ENCODE results near the gene EPB41L3. TPM values are rescaled to one million over a fixed set of nuclear protein-coding genes. Genes with fewer than 3 reads are reported as not detected.
"Not testable (repeated sequence)": the region's sequence is repeated elsewhere in the genome, so short reads cannot be mapped to it uniquely, and the experiment has no call there.

The EPB41L3 gene
- total RNA-seq, 1 experiment from 2014 or later = 0.34 TPM

- TF ChIP-seq ELF1 (IDR thresholded peaks at IDR 0.05; ENCODE audit: borderline replicate concordance, low read depth) = no peak
Measured at GRCh38 chr18:5513947-5514346, 29.9 kb downstream of the EPB41L3 start (continued).

DNA sequence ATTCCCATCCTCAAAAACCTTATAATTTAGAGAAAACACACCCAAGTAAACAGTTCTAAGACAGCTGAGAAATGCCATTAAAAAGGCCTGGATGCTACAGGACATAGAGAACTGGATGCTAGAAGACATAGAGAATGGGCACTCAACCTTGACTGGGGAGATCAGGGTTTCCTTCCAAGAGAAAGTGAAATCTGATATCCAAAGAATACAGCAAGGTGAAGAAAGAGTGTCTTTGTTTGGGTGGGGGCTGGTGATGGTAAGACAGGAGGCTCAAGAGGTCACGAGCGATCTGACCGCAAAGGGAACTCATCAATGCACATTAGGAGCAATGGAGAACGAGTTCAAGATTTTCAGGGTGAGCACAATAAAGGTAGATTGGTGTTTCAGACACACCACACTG is 31.6 kb downstream of the EPB41L3 start:
- Histone ChIP-seq H3K27ac (ENCODE audit: low read depth, low read length) (no peak overlapping the region), H3K4me1 (ENCODE audit: control insufficient read depth in 1 of 2, insufficient read depth in 2 of 2, low read length in 2 of 2) (no peaks in the 10 kb centered on the region), H4K20me1 (ENCODE audit: insufficient read depth) (no peaks in the 10 kb centered on the region), H3K36me3 (ENCODE audit: control insufficient read depth in 1 of 2, insufficient read depth in 2 of 2, low read length in 2 of 2) (no peaks in the 10 kb centered on the region), H3K9me3 (ENCODE audit: control insufficient read depth in 1 of 2, insufficient read depth in 1 of 2, low read depth in 1 of 2, low read length in 2 of 2) (peaks cover 8 to 33% of the 10 kb centered on the region in 2 experiments; a peak in 2 of 4 replicates), H2AFZ (ENCODE audit: low read depth, low read length, poor library complexity, severe bottlenecking) (no peak overlapping the region), H3K79me2 (ENCODE audit: insufficient read depth, low read length) (no peaks in the 10 kb centered on the region), H3K9me2 (ENCODE audit: insufficient read depth) (no peaks in the 10 kb centered on the region), H3K4me3 (replicated peaks in 1 of 2; ENCODE audit: low read depth in 1 of 2, low read length in 2 of 2) (no peak overlapping the region), H3K9ac (ENCODE audit: low read length) (no peak overlapping the region), H3K4me2 (ENCODE audit: low read length) (no peak overlapping the region), H3K27me3 (ENCODE audit: insufficient read depth, low read length) (no peaks in the 10 kb centered on the region)
- intact Hi-C loops (cut with micrococcal nuclease) = no loop called here
- RAD21 ChIA-PET (ENCODE audit: low non-redundant PET in 1 of 2, low total read pairs in 2 of 2, uncharacterized antibody in 2 of 2, unreplicated experiment in 2 of 2) = no interaction called here
- CTCF ChIA-PET = no interaction called here
- TF ChIP-seq POLR2AphosphoS5 (IDR thresholded peaks at IDR 0.05; ENCODE audit: low read depth, low read length) (no peak), ZFX (IDR thresholded peaks at IDR 0.05) (no peak), EZH2phosphoT487 (IDR thresholded peaks at IDR 0.05; ENCODE audit: borderline replicate concordance) (no peak), CBX3 (IDR thresholded peaks at IDR 0.05; ENCODE audit: low read depth) (no peak)
- BruUV-seq (replicated peaks) = no TSS peak
- DNase-seq (ENCODE audit: low read depth, low spot score) (no peak), ATAC-seq (no peak)
- POLR2A ChIA-PET = no interaction called here

DNA sequence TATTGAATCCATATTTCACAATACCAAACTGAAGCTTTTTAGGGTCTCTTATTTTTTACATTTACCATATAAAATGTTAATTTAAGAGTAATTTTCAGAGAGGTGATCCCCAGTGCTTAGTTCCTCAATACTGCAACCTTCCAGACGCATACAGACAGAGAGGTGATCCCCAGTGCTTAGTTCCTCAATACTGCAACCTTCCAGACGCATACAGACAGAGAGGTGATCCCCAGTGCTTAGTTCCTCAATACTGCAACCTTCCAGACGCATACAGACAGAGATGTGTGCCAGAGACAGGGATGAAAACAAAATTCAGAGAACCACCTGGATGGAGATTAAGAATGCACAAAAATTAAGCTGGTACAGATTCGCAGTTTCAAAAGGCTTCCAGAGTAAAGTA is 32.3 kb downstream of the EPB41L3 start:
- CTCF ChIA-PET; H3K4me2 ChIP-seq (ENCODE audit: low read length); H3K27ac ChIP-seq (ENCODE audit: low read depth, low read length); H3K79me2 ChIP-seq (ENCODE audit: insufficient read depth, low read length); H3K36me3 ChIP-seq (ENCODE audit: control insufficient read depth in 1 of 2, insufficient read depth in 2 of 2, low read length in 2 of 2); H2AFZ ChIP-seq (ENCODE audit: low read depth, low read length, poor library complexity, severe bottlenecking); H3K4me1 ChIP-seq (ENCODE audit: control insufficient read depth in 1 of 2, insufficient read depth in 2 of 2, low read length in 2 of 2); H4K20me1 ChIP-seq (ENCODE audit: insufficient read depth); RAD21 ChIA-PET (ENCODE audit: low non-redundant PET in 1 of 2, low total read pairs in 2 of 2, uncharacterized antibody in 2 of 2, unreplicated experiment in 2 of 2); H3K9ac ChIP-seq (ENCODE audit: low read length); BruUV-seq (replicated peaks); H3K9me2 ChIP-seq (ENCODE audit: insufficient read depth); POLR2A ChIA-PET; H3K4me3 ChIP-seq (replicated peaks in 1 of 2; ENCODE audit: low read depth in 1 of 2, low read length in 2 of 2); ATAC-seq; H3K27me3 ChIP-seq (ENCODE audit: insufficient read depth, low read length); DNase-seq (ENCODE audit: low read depth, low spot score); intact Hi-C loops (cut with micrococcal nuclease): not testable (repeated sequence)
- H3K9me3 ChIP-seq (ENCODE audit: control insufficient read depth in 1 of 2, insufficient read depth in 1 of 2, low read depth in 1 of 2, low read length in 2 of 2) = peaks cover 5 to 39% of the 10 kb centered on the region in 2 experiments; a peak in 2 of 4 replicates

All from HCT116 (cell line).